K562 (cell line): ENCODE data around the gene MZB1. TPM values are rescaled to one million over a fixed set of nuclear protein-coding genes. Genes with fewer than 3 reads are reported as not detected.
A peak's percentile ranks its signal among the peaks of the same experiment; 100 is the strongest.

ENCODE experiments used
- CHD7 ChIP-seq: fragments of 200-600 bp; sonication (generic); IDR thresholded peaks from one replicate; pipeline ENCODE4 v1.6.1; 2012; ENCODE audit warnings: mild to moderate bottlenecking, low read depth, low read length, inconsistent platforms
- HCFC1 ChIP-seq: IDR thresholded peaks from 2 replicates; pipeline ENCODE4 v1.6.1; 2012; ENCODE audit warnings: low read depth, low read length, improper control_type of control experiment
- KAT2B ChIP-seq: IDR thresholded peaks from one replicate; pipeline ENCODE4 v1.6.1; 2012; ENCODE audit warnings: low read depth, mild to moderate bottlenecking, control low read depth, inconsistent platforms, low read length, moderate library complexity
- NCOA6 ChIP-seq: fragments of 450-650 bp; IDR thresholded peaks from 2 replicates; pipeline ENCODE4 v1.6.1; 2017; ENCODE audit warnings: mild to moderate bottlenecking
- PRDM10 ChIP-seq: fragments of 450-650 bp; IDR thresholded peaks from 2 replicates; pipeline ENCODE4 v1.6.1; 2018; ENCODE audit not compliant: partially characterized antibody
- RFX1 ChIP-seq: fragments of 450-650 bp; IDR thresholded peaks from 2 replicates; pipeline ENCODE4 v1.6.1; 2016; ENCODE audit warnings: mild to moderate bottlenecking, moderate library complexity
- SAP30 ChIP-seq: fragments of 200-600 bp; sonication (generic); IDR thresholded peaks from 2 replicates; pipeline ENCODE4 v1.6.1; 2012; ENCODE audit warnings: borderline replicate concordance, low read depth, mild to moderate bottlenecking, moderate library complexity, low read length, control low read depth, inconsistent platforms; ENCODE audit not compliant: insufficient read depth, poor library complexity, severe bottlenecking
- VEZF1 ChIP-seq: fragments of 200-800 bp; sonication (Bioruptor generic); IDR thresholded peaks from 2 replicates; pipeline ENCODE4 v1.6.1; 2017; ENCODE audit warnings: missing genetic modification characterization, missing compliant biosample characterization
- polyA plus RNA-seq, 8 experiments: library from polyadenylated mRNA; depleted of rRNA in 4 of 8; stranded (reverse) in 5 of 8; unstranded in 3 of 8; fragments of >200 nt; fragmentation: Nextera tagmentation in 2 of 8; fragmentation: Illumina TruSeq in 1 of 8; extraction: Ambion mirVana in 2 of 8; extraction: Trizol in 1 of 8; gene quantifications; 2 replicates each; pipeline versions ENCODE4 v1.2.1 to v1.2.3, GENCODE V29; 2011 to 2014; ENCODE audit warnings: inconsistent platforms in 1 of 8, missing spikeins in 1 of 8
- total RNA-seq, 7 experiments: library from RNA; depleted of rRNA in 6 of 7; stranded (reverse); fragments of >200 nt in 6 of 7; fragmentation: Illumina TruSeq in 2 of 7; extraction: Trizol in 2 of 7; gene quantifications; 2 replicates each; pipeline versions ENCODE4 v1.2.1 to v1.2.3, GENCODE V29; 2011 to 2021; ENCODE audit warnings: low replicate concordance in 1 of 7

MZB1 gene
- total and polyA plus RNA-seq, 9 of the 15 experiments (the other 6 are each of a cell fraction or from before 2014, with no cell fraction given): 0.13 to 0.31 TPM; not detected in 7

GRCh38 chr5:139403787-139404483, 14.2 kb upstream of the MZB1 start, which contains the start of gene SPATA24 (continued):
- peak; percentile 95 for TF ChIP-seq PRDM10
- no peak for TF ChIP-seq SAP30
- no peak for TF ChIP-seq KAT2B
- TF ChIP-seq RFX1: peak; percentile 97
- no peak for TF ChIP-seq CHD7
- peak; percentile 63; the same call in 1 of the 2 replicates for TF ChIP-seq HCFC1
- peak; percentile 94 for TF ChIP-seq VEZF1 (CRISPR knock-in tag)
- no peak for TF ChIP-seq NCOA6
